HCT116 (cell line): Measurements from ENCODE around the gene MXI1.

ENCODE experiments used
- CTCF ChIP-seq, 3 experiments: fragments of 200-600 bp in 1 of 3; sonication (generic) in 1 of 3; IDR thresholded peaks in 2 of 3; conservative IDR thresholded peaks in 1 of 3; 2 replicates each; pipeline ENCODE4 v1.5.1; 2012 to 2017; ENCODE audit warnings: low read depth in 2 of 3, low read length in 2 of 3, antibody characterized with exemption in 1 of 3, borderline replicate concordance in 1 of 3, control low read depth in 1 of 3, mild to moderate bottlenecking in 1 of 3, mixed read lengths in 1 of 3, mixed run types in 1 of 3, moderate library complexity in 1 of 3; ENCODE audit not compliant: insufficient read depth in 1 of 3
- EZH2 ChIP-seq: fragments of 200-600 bp; sonication (generic); IDR thresholded peaks from 2 replicates; pipeline ENCODE4 v1.6.1; 2017; ENCODE audit warnings: antibody characterized with exemption, mixed run types
- POLR2A ChIP-seq: IDR thresholded peaks from 2 replicates; pipeline ENCODE4 v1.7.0; 2011; ENCODE audit warnings: borderline replicate concordance; ENCODE audit not compliant: insufficient read depth, insufficient read length; ENCODE audit errors: extremely low read depth
- POLR2AphosphoS5 ChIP-seq: IDR thresholded peaks from 2 replicates; pipeline ENCODE4 v1.6.1; 2011; ENCODE audit warnings: mild to moderate bottlenecking, low read depth, low read length, moderate library complexity
- SP1 ChIP-seq: IDR thresholded peaks from 2 replicates; pipeline ENCODE4 v1.6.1; 2012; ENCODE audit warnings: low read depth
- ZFX ChIP-seq: fragments of 450-650 bp; IDR thresholded peaks from 2 replicates; pipeline ENCODE4 v1.6.1; 2017

GRCh38 chr10:110307805-110308204 is 100.4 kb downstream of the MXI1 start:
- TF ChIP-seq POLR2A (no peak), CTCF (IDR thresholded peaks at IDR 0.05 in 2 of 3, conservative IDR thresholded peaks at IDR 0.05 in 1 of 3; ENCODE audit: borderline replicate concordance in 1 of 3, insufficient read depth in 1 of 3, low read depth in 2 of 3, low read length in 2 of 3) (no peak), EZH2 (no peak), SP1 (no peak), ZFX (no peak), POLR2AphosphoS5 (no peak)
